ENCODE data around the gene KLHL29. TPM values are rescaled to one million over a fixed set of nuclear protein-coding genes. Genes with fewer than 3 reads are reported as not detected.

KLHL29 gene
- polyA plus RNA-seq, 1 of the 3 experiments (the other 2 are of a cell fraction), result 4.6 TPM

GRCh38 chr2:23556929-23557328, 171.9 kb downstream of the KLHL29 start (continued):
- TF ChIP-seq, protein P1, sequence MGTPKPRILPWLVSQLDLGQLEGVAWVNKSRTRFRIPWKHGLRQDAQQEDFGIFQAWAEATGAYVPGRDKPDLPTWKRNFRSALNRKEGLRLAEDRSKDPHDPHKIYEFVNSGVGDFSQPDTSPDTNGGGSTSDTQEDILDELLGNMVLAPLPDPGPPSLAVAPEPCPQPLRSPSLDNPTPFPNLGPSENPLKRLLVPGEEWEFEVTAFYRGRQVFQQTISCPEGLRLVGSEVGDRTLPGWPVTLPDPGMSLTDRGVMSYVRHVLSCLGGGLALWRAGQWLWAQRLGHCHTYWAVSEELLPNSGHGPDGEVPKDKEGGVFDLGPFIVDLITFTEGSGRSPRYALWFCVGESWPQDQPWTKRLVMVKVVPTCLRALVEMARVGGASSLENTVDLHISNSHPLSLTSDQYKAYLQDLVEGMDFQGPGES (IDR thresholded peaks at IDR 0.05; ENCODE audit: low read depth, low read length), result no peak
- no peak for TF ChIP-seq TAF1 (IDR thresholded peaks at IDR 0.05; ENCODE audit: borderline replicate concordance, low read depth, low read length)

DNA sequence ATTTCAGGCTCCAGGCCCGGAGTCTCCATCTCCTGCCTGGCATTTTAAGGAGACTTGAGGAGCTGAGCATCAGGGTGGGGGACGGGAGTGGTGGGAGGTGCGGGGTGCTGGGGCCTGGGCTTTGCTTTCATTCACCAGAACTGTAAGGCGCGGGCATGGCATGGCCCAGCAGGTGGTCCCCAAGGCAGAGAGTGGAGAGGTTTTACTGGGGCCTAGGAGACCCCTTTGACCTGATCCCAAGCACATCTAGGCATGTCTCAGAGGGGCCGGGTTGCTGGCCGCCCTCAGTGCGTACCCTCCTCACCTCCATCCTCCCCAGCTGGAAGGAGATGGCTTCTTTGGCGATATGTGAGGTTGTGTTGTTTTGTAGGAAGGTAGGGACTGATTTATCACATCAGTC, 172.5 kb downstream of the KLHL29 start:
- DNase-seq, result no peak
- no peak overlapping the region for H2AFZ ChIP-seq (ENCODE audit: low read depth)
- peaks cover 0 to 19% of the 10 kb centered on the region in 2 experiments; a peak in 1 of 4 replicates for H3K4me1 ChIP-seq (ENCODE audit: control insufficient read depth in 1 of 2, insufficient read depth in 2 of 2, low read depth in 1 of 2, low read length in 1 of 2)
- H3K4me3 ChIP-seq (ENCODE audit: low read depth in 2 of 2, low read length in 1 of 2), result no peak overlapping the region
- no peaks in the 10 kb centered on the region for H3K27me3 ChIP-seq (ENCODE audit: insufficient read depth)
- no peaks in the 10 kb centered on the region for H4K20me1 ChIP-seq (ENCODE audit: insufficient read depth)
- TF ChIP-seq POLR2AphosphoS5 (IDR thresholded peaks at IDR 0.05; ENCODE audit: low read depth, low read length) (no peak), ELF1 (IDR thresholded peaks at IDR 0.05) (no peak), FOSL2 (IDR thresholded peaks at IDR 0.05; ENCODE audit: borderline replicate concordance, low read depth) (no peak), FOXM1 (IDR thresholded peaks at IDR 0.05; ENCODE audit: low read depth) (no peak), TEAD4 (IDR thresholded peaks at IDR 0.05; ENCODE audit: borderline replicate concordance, insufficient read depth) (no peak), RFX5 (IDR thresholded peaks at IDR 0.05; ENCODE audit: low read length) (no peak), CHD2 (IDR thresholded peaks at IDR 0.05; ENCODE audit: low read length, partially characterized antibody) (no peak), PBX3 (IDR thresholded peaks at IDR 0.05) (no peak), GATA2 (CRISPR knock-in tag; IDR thresholded peaks at IDR 0.05) (no peak), TCF12 (IDR thresholded peaks at IDR 0.05) (no peak), EP300 (IDR thresholded peaks at IDR 0.05; ENCODE audit: borderline replicate concordance in 1 of 2, low read depth in 1 of 2, low read length in 1 of 2) (no peak), REST (IDR thresholded peaks at IDR 0.05; ENCODE audit: low read depth, low read length) (no peak)
- TF ChIP-seq, protein P1 (IDR thresholded peaks at IDR 0.05; ENCODE audit: low read depth, low read length), result no peak
- H3K9me2 ChIP-seq, result no peaks in the 10 kb centered on the region
- H3F3A ChIP-seq (replicated peaks; ENCODE audit: insufficient read depth), result no peaks in the 10 kb centered on the region
- H3K27ac ChIP-seq (ENCODE audit: low read depth in 2 of 2, low read length in 1 of 2), result no peak overlapping the region
- POLR2A ChIA-PET, result no interaction called here
- no peaks in the 10 kb centered on the region for H3K36me3 ChIP-seq (replicated peaks in 1 of 2; ENCODE audit: control insufficient read depth in 1 of 2, insufficient read depth in 2 of 2, low read length in 1 of 2)
- H3K4me2 ChIP-seq, result no peak overlapping the region
- CTCF ChIA-PET, result interaction anchor here (1.2 to 1.5 kb wide), 2 partner anchors 10 to 80 kb away, joined by 3 read pairs; no protein-coding TSS in a partner anchor
- no peak overlapping the region for H3K9ac ChIP-seq
- 90% methylated on average over 9 of the region's 9 CpGs for WGBS (ENCODE audit: low lambda C conversion rate)
- H3K9me3 ChIP-seq, result no peaks in the 10 kb centered on the region
- no peaks in the 10 kb centered on the region for H3K79me2 ChIP-seq (ENCODE audit: insufficient read depth)

Data from SK-N-SH (cell line).